HepG2 (cell line): ENCODE measurements around the gene TTC28. TPM values are rescaled to one million over a fixed set of nuclear protein-coding genes. Genes with fewer than 3 reads are reported as not detected.
A peak's percentile ranks its signal among the peaks of the same experiment; 100 is the strongest.

Experiments
- ATAC-seq: fragments of 200-7000 bp; cut with Tn5 transposase; 3 replicates; pipeline ENCODE4 v1.9.1; 2020; ENCODE audit warnings: mild to moderate bottlenecking, moderate library complexity
- BruUV-seq: library from RNA; stranded (reverse); fragments of 400-500 nt; replicated peaks from 2 replicates; lab custom pipeline; 2021; lab: Mats Ljungman, UMichigan
- CTCF ChIA-PET: fragments of 300-600 bp; formaldehyde crosslinking; extraction: SDS; loops from one replicate; lab custom pipeline; 2021; ENCODE audit warnings: low total read pairs, inconsistent platforms, low intra/inter-chr PET ratio; lab: Yijun Ruan, JAX
- POLR2A ChIA-PET: fragments of 350-600 bp; sonication (Branson Sonifier 250); formaldehyde crosslinking; loops from one replicate; lab custom pipeline; 2020; ENCODE audit warnings: antibody characterized with exemption, inconsistent platforms; lab: Yijun Ruan, JAX
- DNase-seq: peaks from one replicate; pipeline ENCODE4 v3.0.0-alpha.2; 2015; ENCODE audit warnings: low spot score
- FAIRE-seq: peaks from 3 replicates; lab custom pipeline; 2011; peaks lifted over from hg19 to GRCh38; lab: Jason Lieb, UNC
- H2AFZ ChIP-seq: one replicate; pipeline ENCODE4 v1.6.1; 2011; ENCODE audit warnings: low read length, inconsistent platforms
- H3K27ac ChIP-seq: fragments of 300-600 bp; 3 replicates; pipeline ENCODE4 v1.8.0; 2011; ENCODE audit warnings: mixed run types, mild to moderate bottlenecking, mixed read lengths, low read length, inconsistent platforms; ENCODE audit not compliant: insufficient read depth; ENCODE audit errors: extremely low read length
- H3K27me3 ChIP-seq, 2 experiments: fragments of 200-600 bp in 1 of 2; 2 replicates in 1 of 2; 3 replicates in 1 of 2; pipeline versions ENCODE4 v1.6.0 to v1.8.0; 2011; ENCODE audit warnings: low read length in 2 of 2, mild to moderate bottlenecking in 2 of 2, moderate library complexity in 2 of 2, inconsistent platforms in 1 of 2; ENCODE audit not compliant: insufficient read depth in 2 of 2, control insufficient read depth in 1 of 2
- H3K36me3 ChIP-seq, 2 experiments: fragments of 200-600 bp in 1 of 2; replicated peaks in 1 of 2; 2 replicates in 1 of 2; 3 replicates in 1 of 2; pipeline versions ENCODE4 v1.5.1 to v1.8.0; 2011; ENCODE audit warnings: low read length in 2 of 2, inconsistent platforms in 1 of 2; ENCODE audit not compliant: insufficient read depth in 2 of 2, control insufficient read depth in 1 of 2
- H3K4me1 ChIP-seq: 2 replicates; pipeline ENCODE4 v1.5.1; 2012; ENCODE audit warnings: low read length, inconsistent platforms; ENCODE audit not compliant: insufficient read depth
- H3K4me2 ChIP-seq: 2 replicates; pipeline ENCODE4 v1.6.0; 2011; ENCODE audit warnings: low read depth, low read length, inconsistent platforms
- H3K4me3 ChIP-seq, 3 experiments: fragments of 200-600 bp in 1 of 3; sonication (generic), shearing (Covaris generic) in 1 of 3; replicated peaks in 1 of 3; 2 replicates each; pipeline ENCODE4 v1.5.1; 2011 to 2016; ENCODE audit warnings: low read length in 3 of 3, inconsistent platforms in 2 of 3, low read depth in 2 of 3, mild to moderate bottlenecking in 2 of 3, control low read depth in 1 of 3, mixed read lengths in 1 of 3; ENCODE audit not compliant: insufficient read depth in 1 of 3
- H3K79me2 ChIP-seq: one replicate; pipeline ENCODE4 v1.6.1; 2011; ENCODE audit warnings: low read length, inconsistent platforms; ENCODE audit not compliant: insufficient read depth
- H3K9ac ChIP-seq: 2 replicates; pipeline ENCODE4 v1.6.0; 2011; ENCODE audit warnings: mild to moderate bottlenecking, low read depth, low read length, inconsistent platforms; ENCODE audit not compliant: insufficient read depth
- H3K9me3 ChIP-seq: 2 replicates; pipeline ENCODE4 v1.5.1; 2012; ENCODE audit warnings: mild to moderate bottlenecking, low read length
- H4K20me1 ChIP-seq: 2 replicates; pipeline ENCODE4 v1.6.0; 2011; ENCODE audit warnings: inconsistent platforms, mild to moderate bottlenecking, low read length, moderate library complexity; ENCODE audit not compliant: insufficient read depth
- FOXA3 ChIP-seq: IDR thresholded peaks from 2 replicates; pipeline ENCODE4 v1.6.1; 2016; ENCODE audit warnings: missing genetic modification reagents, missing compliant biosample characterization
- MBNL3 ChIP-seq: fragments of 250-450 bp; sonication (Bioruptor Pico); conservative IDR thresholded peaks from 2 replicates; pipeline ENCODE4 v1.8.0; 2022; ENCODE audit warnings: mild to moderate bottlenecking, inconsistent platforms
- ZNF607 ChIP-seq: sonication (generic); formaldehyde crosslinking; IDR thresholded peaks from 2 replicates; pipeline ENCODE4 v1.5.1; 2020; ENCODE audit warnings: missing genetic modification reagents, mild to moderate bottlenecking, borderline replicate concordance
- ZNF784 ChIP-seq: sonication (generic); formaldehyde crosslinking; IDR thresholded peaks from 2 replicates; pipeline ENCODE4 v1.5.1; 2020; ENCODE audit warnings: missing genetic modification reagents, mild to moderate bottlenecking, borderline replicate concordance
- WGBS: methylation state at CpG from one replicate; pipeline ENCODE4 v1.1.6; 2017; ENCODE audit warnings: low lambda C conversion rate; 5-methylcytosine and 5-hydroxymethylcytosine counted together
- in situ Hi-C: cut with HindIII; loops from 2 replicates; pipeline ENCODE4 v1.10.0; 2017; ENCODE audit warnings: low pct_unique_long_range_greater_than_20kb; ENCODE audit not compliant: extremely low pct_ligation_motif_present
- intact Hi-C: fragments of 100-400 bp; cut with micrococcal nuclease; formaldehyde crosslinking; loops from one replicate; pipeline ENCODE4 v1.10.0; 2022; ENCODE audit not compliant: unreplicated experiment
- polyA plus RNA-seq, 8 experiments: library from polyadenylated mRNA; depleted of rRNA in 3 of 8; stranded (reverse) in 7 of 8; unstranded in 1 of 8; fragments of >200 nt; fragmentation: Illumina TruSeq in 4 of 8; extraction: Trizol in 4 of 8; gene quantifications; 2 replicates each; pipeline versions ENCODE4 v1.2.1 to v1.2.3, GENCODE V29; 2011 to 2016; ENCODE audit warnings: low read depth in 4 of 8, missing spikeins in 1 of 8, mixed read lengths in 1 of 8; ENCODE audit not compliant: insufficient read depth in 1 of 8
- total RNA-seq, 5 experiments: library from RNA; depleted of rRNA; stranded (reverse); fragments of >200 nt; fragmentation: Illumina TruSeq; extraction: Trizol; gene quantifications; 2 replicates each; pipeline ENCODE4 v1.2.3, GENCODE V29; 2016; ENCODE audit warnings: low read depth in 1 of 5
- TF ChIP-seq, protein P1 (sequence below): sonication (generic); formaldehyde crosslinking; IDR thresholded peaks from 2 replicates; pipeline ENCODE4 v1.4.0; 2020; ENCODE audit warnings: mild to moderate bottlenecking, missing genetic modification reagents

The TTC28 gene
- total and polyA plus RNA-seq, 2 of the 13 experiments (the other 11 are each of a cell fraction or from before 2014, with no cell fraction given): 4.2 to 13.1 TPM

DNA sequence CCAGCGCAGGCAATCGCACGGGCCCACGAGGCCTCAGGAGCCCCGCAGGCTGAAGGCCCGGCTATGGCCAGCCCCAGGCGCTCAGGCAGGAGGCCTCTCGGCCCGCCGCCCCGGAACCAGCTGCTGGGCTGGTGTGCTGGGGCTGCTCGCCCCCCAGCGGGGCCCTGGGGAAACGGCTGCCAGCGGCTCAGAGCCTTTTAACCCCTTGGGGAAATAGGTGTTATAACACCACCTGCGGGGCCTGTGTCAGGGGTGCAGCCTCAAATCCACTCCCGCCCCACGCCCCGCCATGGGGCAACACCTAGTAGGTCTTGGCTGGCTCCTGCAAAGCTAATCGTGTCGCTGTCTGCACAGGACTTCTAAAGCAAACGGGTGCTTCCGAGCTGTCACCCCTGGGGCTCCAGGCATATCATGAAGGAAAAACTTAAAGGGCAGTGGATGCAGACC, 237.4 kb downstream of the TTC28 start (continued):
- TF ChIP-seq MBNL3 (CRISPR knock-in tag): no peak
- TF ChIP-seq ZNF607 (CRISPR knock-in tag): peak; percentile 58; the same call in 1 of the 2 replicates
- TF ChIP-seq, protein P1, sequence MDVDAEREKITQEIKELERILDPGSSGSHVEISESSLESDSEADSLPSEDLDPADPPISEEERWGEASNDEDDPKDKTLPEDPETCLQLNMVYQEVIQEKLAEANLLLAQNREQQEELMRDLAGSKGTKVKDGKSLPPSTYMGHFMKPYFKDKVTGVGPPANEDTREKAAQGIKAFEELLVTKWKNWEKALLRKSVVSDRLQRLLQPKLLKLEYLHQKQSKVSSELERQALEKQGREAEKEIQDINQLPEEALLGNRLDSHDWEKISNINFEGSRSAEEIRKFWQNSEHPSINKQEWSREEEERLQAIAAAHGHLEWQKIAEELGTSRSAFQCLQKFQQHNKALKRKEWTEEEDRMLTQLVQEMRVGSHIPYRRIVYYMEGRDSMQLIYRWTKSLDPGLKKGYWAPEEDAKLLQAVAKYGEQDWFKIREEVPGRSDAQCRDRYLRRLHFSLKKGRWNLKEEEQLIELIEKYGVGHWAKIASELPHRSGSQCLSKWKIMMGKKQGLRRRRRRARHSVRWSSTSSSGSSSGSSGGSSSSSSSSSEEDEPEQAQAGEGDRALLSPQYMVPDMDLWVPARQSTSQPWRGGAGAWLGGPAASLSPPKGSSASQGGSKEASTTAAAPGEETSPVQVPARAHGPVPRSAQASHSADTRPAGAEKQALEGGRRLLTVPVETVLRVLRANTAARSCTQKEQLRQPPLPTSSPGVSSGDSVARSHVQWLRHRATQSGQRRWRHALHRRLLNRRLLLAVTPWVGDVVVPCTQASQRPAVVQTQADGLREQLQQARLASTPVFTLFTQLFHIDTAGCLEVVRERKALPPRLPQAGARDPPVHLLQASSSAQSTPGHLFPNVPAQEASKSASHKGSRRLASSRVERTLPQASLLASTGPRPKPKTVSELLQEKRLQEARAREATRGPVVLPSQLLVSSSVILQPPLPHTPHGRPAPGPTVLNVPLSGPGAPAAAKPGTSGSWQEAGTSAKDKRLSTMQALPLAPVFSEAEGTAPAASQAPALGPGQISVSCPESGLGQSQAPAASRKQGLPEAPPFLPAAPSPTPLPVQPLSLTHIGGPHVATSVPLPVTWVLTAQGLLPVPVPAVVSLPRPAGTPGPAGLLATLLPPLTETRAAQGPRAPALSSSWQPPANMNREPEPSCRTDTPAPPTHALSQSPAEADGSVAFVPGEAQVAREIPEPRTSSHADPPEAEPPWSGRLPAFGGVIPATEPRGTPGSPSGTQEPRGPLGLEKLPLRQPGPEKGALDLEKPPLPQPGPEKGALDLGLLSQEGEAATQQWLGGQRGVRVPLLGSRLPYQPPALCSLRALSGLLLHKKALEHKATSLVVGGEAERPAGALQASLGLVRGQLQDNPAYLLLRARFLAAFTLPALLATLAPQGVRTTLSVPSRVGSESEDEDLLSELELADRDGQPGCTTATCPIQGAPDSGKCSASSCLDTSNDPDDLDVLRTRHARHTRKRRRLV (CRISPR knock-in tag): no peak; the same call in 1 of the 2 replicates

DNA sequence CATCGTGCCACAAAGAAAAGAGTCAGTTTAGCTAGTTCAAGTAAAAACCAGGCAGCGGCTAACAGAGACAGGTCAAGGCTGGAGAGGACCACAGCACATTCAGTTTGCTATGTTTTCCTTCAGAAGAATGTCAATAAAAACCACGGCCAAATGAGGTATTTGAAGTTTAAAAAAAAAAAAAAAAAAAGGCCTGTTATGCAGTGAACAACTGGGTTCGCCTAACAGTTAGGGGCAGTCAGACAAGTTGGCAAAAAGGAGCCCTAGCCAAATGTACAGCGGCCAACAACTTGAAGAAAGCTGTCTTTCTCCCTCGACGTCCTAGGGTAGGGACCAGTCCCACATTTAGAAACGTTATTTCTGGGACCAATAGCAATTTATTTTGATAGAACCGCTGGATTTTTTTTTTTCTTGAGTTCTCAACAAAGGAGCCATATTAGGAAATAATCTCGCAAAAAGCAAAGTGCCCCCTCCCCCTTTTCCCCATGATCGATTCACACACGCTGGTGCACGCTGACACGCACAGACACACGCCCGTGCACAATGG, 237.8 kb downstream of the TTC28 start:
- ChIA-PET POLR2A (interaction anchor here (0.7 kb wide), 1 partner anchor 17 kb away, joined by 3 read pairs; no protein-coding TSS in a partner anchor), CTCF (interaction anchor here (1.7 kb wide), 1 partner anchor 390 kb away, joined by 6 read pairs; no protein-coding TSS in a partner anchor)
- Histone ChIP-seq H3K4me3 (peak overlapping the region; percentile 45 to 74 (median 54)), H3K9ac (peak overlapping the region; percentile 70), H2AFZ (peak overlapping the region; percentile 64), H3K36me3 (no peaks in the 10 kb centered on the region), H3K9me3 (no peaks in the 10 kb centered on the region), H3K79me2 (peaks cover 3% of the 10 kb centered on the region), H4K20me1 (peaks cover 3% of the 10 kb centered on the region), H3K27me3 (no peaks in the 10 kb centered on the region), H3K4me2 (peak overlapping the region; percentile 96), H3K27ac (peak overlapping the region; percentile 81), H3K4me1 (peaks cover 21% of the 10 kb centered on the region)
- ATAC-seq (peak; percentile 74), DNase-seq (peak; percentile 73), FAIRE-seq (no peak)
- no TSS peak for BruUV-seq
- intact Hi-C loops: loop anchor here (1.0 kb wide), 1 partner anchor 390 kb away; no protein-coding TSS in a partner anchor
- 3% methylated on average over 16 of the region's 16 CpGs for WGBS
- in situ Hi-C loops: loop anchor here (5.0 kb wide), 1 partner anchor 389 kb away; no protein-coding TSS in a partner anchor
- TF ChIP-seq ZNF784 (CRISPR knock-in tag) (no peak), FOXA3 (CRISPR knock-in tag) (peak; percentile 38)
